Progenitor cell of endocrine pancreas (in vitro differentiated cells): ENCODE data around the gene GGACT. TPM values are rescaled to one million over a fixed set of nuclear protein-coding genes. Genes with fewer than 3 reads are reported as not detected.

Experiments used
- DNase-seq: peaks from one replicate; pipeline ENCODE4 v3.0.0; 2021; ENCODE audit warnings: low spot score; ENCODE audit not compliant: unreplicated experiment
- H3K27ac Mint-ChIP-seq: 2 replicates; pipeline ENCODE4 v1.8.0; 2021; ENCODE audit warnings: mild to moderate bottlenecking, moderate library complexity, mixed read lengths
- H3K27me3 Mint-ChIP-seq: 2 replicates; pipeline ENCODE4 v1.8.0; 2021; ENCODE audit warnings: mixed read lengths
- H3K36me3 Mint-ChIP-seq: 2 replicates; pipeline ENCODE4 v1.8.0; 2022; ENCODE audit warnings: mixed read lengths; ENCODE audit not compliant: insufficient read depth
- H3K4me1 Mint-ChIP-seq: 2 replicates; pipeline ENCODE4 v1.8.0; 2021; ENCODE audit warnings: low read depth, mixed read lengths
- H3K4me3 Mint-ChIP-seq: 2 replicates; pipeline ENCODE4 v1.8.0; 2021; ENCODE audit warnings: low read depth, mild to moderate bottlenecking, moderate library complexity, mixed read lengths
- H3K9me3 Mint-ChIP-seq: 2 replicates; pipeline ENCODE4 v1.8.0; 2021; ENCODE audit warnings: low read depth, mixed read lengths
- total RNA-seq: library from RNA; stranded (reverse); gene quantifications from 2 replicates; pipeline ENCODE4 v1.2.1, GENCODE V29; 2021
- TF ChIP-seq, protein P1 (sequence below): fragments of 200-600 bp; sonication (generic); IDR thresholded peaks from one replicate; pipeline ENCODE4 v1.5.0; 2021; ENCODE audit warnings: antibody characterized with exemption, mild to moderate bottlenecking; ENCODE audit not compliant: unreplicated experiment

GGACT gene
- total RNA-seq, 1 donor from 2014 or later: 3.7 TPM

DNA sequence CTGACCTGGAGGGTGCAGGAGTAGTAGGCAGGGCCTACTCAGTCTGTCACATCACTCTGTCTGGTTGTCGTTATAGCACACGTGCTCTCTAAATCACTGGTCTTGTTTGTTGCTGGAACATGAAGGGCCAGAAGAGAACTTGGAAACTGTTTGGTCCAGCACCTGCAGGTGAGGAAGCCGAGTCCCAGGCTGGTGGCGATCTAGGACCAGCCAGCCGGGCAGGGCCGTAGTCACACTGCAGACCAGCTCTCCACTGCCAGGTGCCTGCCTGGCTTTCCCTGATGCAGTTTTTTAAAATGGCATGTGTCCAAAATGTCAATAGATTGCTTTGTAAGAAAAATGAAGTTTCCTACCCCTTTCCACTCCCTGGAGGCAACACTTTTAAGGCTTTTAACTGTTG lies 53.7 kb downstream of the GGACT start:
- no peak for DNase-seq
- H3K4me3 Mint-ChIP-seq: no peak overlapping the region
- peaks cover 4% of the 10 kb centered on the region for H3K4me1 Mint-ChIP-seq
- H3K27me3 Mint-ChIP-seq: no peaks in the 10 kb centered on the region
- H3K9me3 Mint-ChIP-seq: peaks cover 8% of the 10 kb centered on the region
- H3K27ac Mint-ChIP-seq: no peak overlapping the region
- peaks cover 22% of the 10 kb centered on the region for H3K36me3 Mint-ChIP-seq
- TF ChIP-seq, protein P1, sequence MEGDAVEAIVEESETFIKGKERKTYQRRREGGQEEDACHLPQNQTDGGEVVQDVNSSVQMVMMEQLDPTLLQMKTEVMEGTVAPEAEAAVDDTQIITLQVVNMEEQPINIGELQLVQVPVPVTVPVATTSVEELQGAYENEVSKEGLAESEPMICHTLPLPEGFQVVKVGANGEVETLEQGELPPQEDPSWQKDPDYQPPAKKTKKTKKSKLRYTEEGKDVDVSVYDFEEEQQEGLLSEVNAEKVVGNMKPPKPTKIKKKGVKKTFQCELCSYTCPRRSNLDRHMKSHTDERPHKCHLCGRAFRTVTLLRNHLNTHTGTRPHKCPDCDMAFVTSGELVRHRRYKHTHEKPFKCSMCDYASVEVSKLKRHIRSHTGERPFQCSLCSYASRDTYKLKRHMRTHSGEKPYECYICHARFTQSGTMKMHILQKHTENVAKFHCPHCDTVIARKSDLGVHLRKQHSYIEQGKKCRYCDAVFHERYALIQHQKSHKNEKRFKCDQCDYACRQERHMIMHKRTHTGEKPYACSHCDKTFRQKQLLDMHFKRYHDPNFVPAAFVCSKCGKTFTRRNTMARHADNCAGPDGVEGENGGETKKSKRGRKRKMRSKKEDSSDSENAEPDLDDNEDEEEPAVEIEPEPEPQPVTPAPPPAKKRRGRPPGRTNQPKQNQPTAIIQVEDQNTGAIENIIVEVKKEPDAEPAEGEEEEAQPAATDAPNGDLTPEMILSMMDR: no peak

GRCh38 chr13:100534147-100534843 lies 54.3 kb downstream of the GGACT start:
- Mint-ChIP-seq H3K4me3 (no peak overlapping the region), H3K4me1 (peaks cover 4% of the 10 kb centered on the region), H3K27me3 (no peaks in the 10 kb centered on the region), H3K9me3 (peaks cover 6% of the 10 kb centered on the region), H3K27ac (peak overlapping the region; percentile 63), H3K36me3 (peaks cover 22% of the 10 kb centered on the region)
- TF ChIP-seq, protein P1: no peak
- DNase-seq: no peak

DNA sequence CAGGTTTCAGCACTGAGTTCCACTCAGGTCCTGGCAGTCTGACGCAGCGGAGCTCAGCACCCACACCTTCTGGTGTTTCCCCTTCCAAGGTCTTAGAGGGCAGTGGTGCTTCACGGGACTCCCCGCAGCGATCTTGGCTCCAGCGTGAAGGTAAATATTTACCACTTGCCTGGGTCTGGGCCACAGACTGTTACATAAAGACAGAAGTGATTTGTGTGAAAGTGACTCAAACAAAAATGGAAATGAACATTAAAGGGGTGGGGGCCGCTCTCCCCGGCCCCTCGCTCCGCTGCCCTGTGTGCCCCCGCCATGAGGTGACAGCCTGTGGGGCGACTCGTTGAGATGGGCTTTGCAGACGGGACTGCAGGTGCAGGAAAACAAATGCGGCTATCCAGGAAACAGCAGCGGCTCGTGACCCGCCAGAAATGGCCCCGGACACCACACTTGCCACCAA lies 55.0 kb downstream of the GGACT start:
- TF ChIP-seq, protein P1: no peak
- no peaks in the 10 kb centered on the region for H3K27me3 Mint-ChIP-seq
- H3K4me3 Mint-ChIP-seq: no peak overlapping the region
- peaks cover 4% of the 10 kb centered on the region for H3K4me1 Mint-ChIP-seq
- no peaks in the 10 kb centered on the region for H3K9me3 Mint-ChIP-seq
- no peak overlapping the region for H3K27ac Mint-ChIP-seq
- no peak for DNase-seq
- H3K36me3 Mint-ChIP-seq: peaks cover 27% of the 10 kb centered on the region

DNA sequence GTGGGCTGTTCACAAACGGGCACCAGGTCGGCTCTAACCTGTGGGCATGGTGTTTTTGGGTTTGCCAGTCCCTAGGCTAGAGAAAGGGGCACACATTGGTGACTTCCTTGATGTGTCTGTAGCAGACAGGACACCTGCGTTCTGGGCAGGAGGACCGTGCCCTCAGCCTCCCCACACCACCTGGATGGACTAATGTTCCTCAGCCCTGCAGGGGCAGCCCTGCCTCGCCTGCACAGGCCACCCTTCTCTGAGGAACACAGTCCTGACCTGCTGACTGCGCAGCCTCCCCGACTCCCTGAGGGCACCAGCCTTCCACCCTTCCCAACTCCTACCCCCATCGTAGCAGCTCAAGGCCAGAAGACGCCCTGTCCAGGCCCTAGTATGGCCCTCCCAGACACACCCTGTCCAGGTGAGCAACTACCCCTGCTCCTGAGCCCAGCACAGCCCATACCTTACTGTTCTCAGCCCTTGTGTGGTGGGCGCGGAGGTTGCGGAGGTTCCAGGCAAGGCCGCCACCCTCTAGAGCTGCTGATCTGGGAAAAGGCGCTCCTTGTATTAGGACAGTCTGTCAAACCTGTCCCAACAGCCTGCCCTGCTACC lies 55.7 kb downstream of the GGACT start:
- no peak overlapping the region for H3K27ac Mint-ChIP-seq

DNA sequence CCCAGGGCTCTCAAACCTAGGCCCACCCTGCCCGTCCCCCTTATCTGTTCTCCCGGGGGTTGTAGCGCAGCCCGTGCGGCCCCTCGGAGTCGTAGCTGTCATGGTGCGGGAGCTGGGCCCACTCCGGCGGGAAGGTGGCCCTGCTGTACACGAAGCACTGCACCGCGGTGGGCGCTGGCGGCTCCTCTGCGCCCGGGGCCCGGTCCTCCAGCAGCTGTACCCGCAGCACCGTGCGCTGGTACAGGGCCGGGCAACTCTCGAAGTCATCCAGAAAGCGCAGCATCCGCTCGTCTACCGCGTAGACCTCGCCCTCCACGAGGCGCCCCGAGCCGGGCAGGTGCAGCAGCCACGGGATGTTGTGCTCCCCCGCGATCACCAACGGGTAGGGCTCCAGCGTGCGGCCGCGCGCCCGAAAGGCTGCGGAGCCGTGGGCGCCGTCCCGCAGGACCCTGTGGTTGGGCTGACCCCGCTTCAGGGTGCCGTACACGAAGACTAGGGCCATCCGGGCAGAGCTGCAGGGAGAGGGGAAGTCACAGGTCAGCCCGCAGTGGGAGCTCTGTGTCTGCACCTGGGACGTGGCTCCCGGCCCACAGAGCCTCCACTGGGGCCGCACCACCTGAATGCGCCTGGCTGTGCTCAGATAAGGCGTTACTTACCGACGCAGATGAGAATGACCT lies 56.4 kb downstream of the GGACT start:
- peaks cover 4% of the 10 kb centered on the region for H3K4me1 Mint-ChIP-seq

More for the DNA sequence above, 55.7 kb downstream of the GGACT start:
- TF ChIP-seq, protein P1: no peak
- peaks cover 4% of the 10 kb centered on the region for H3K4me1 Mint-ChIP-seq
- H3K36me3 Mint-ChIP-seq: peaks cover 32% of the 10 kb centered on the region
- H3K4me3 Mint-ChIP-seq: no peak overlapping the region
- no peak for DNase-seq
- H3K27me3 Mint-ChIP-seq: no peaks in the 10 kb centered on the region
- no peaks in the 10 kb centered on the region for H3K9me3 Mint-ChIP-seq

More for the DNA sequence above, 56.4 kb downstream of the GGACT start:
- no peak overlapping the region for H3K27ac Mint-ChIP-seq
- peaks cover 28% of the 10 kb centered on the region for H3K36me3 Mint-ChIP-seq
- H3K27me3 Mint-ChIP-seq: no peaks in the 10 kb centered on the region
- TF ChIP-seq, protein P1: no peak
- H3K4me3 Mint-ChIP-seq: no peak overlapping the region
- no peak for DNase-seq
- H3K9me3 Mint-ChIP-seq: no peaks in the 10 kb centered on the region
